Adrenal gland (tissue), 5 donors: Measurements from ENCODE around the gene STK24.

Experiments used
- CTCF ChIP-seq, 6 experiments: fragments of 450-650 bp in 4 of 6; fragments of 200-600 bp in 2 of 6; sonication (generic) in 1 of 6; IDR thresholded peaks; 1 replicate in 5 of 6; 2 replicates in 1 of 6; pipeline versions ENCODE4 v1.5.1 to v1.8.0; 2016 to 2021; ENCODE audit warnings: antibody characterized with exemption in 6 of 6, mild to moderate bottlenecking in 2 of 6, moderate library complexity in 1 of 6
- POLR2A ChIP-seq, 2 donors: fragments of 450-650 bp; IDR thresholded peaks; one replicate each; pipeline ENCODE4 v1.6.1; 2017; ENCODE audit warnings: antibody characterized with exemption in 2 of 2, mild to moderate bottlenecking in 2 of 2, moderate library complexity in 1 of 2
- donor health status: DM: no; HTN: no; CAD: no.

GRCh38 chr13:98584668-98585397 lies 7.9 kb upstream of the STK24 start:
- no peak for TF ChIP-seq POLR2A (IDR thresholded peaks at IDR 0.05)
- no peak for TF ChIP-seq CTCF (IDR thresholded peaks at IDR 0.05)
